Upper lobe of right lung (tissue), 1 donor: Measurements from ENCODE around the gene CYLD. TPM values are rescaled to one million over a fixed set of nuclear protein-coding genes. Genes with fewer than 3 reads are reported as not detected.

Source experiments
- ATAC-seq: fragments of 200-7000 bp; cut with Tn5 transposase; one replicate; pipeline ENCODE4 v1.9.1; 2020; ENCODE audit warnings: mild to moderate bottlenecking, moderate library complexity
- DNase-seq: peaks from one replicate; pipeline ENCODE4 v3.0.0-alpha.2; 2020
- H3K27ac ChIP-seq: fragments of 200-600 bp; one replicate; pipeline ENCODE4 v1.8.0; 2022
- H3K27me3 ChIP-seq: fragments of 200-600 bp; one replicate; pipeline ENCODE4 v1.8.0; 2022; ENCODE audit warnings: mild to moderate bottlenecking
- H3K36me3 ChIP-seq: fragments of 200-600 bp; one replicate; pipeline ENCODE4 v1.8.0; 2022
- H3K4me1 ChIP-seq: fragments of 200-600 bp; one replicate; pipeline ENCODE4 v1.8.0; 2022
- H3K4me3 ChIP-seq: fragments of 200-600 bp; one replicate; pipeline ENCODE4 v1.8.0; 2022; ENCODE audit warnings: mild to moderate bottlenecking
- H3K9me3 ChIP-seq: fragments of 200-600 bp; one replicate; pipeline ENCODE4 v1.8.0; 2022
- CTCF ChIP-seq: fragments of 200-600 bp; IDR thresholded peaks from one replicate; pipeline ENCODE4 v1.8.0; 2022; ENCODE audit warnings: antibody characterized with exemption
- intact Hi-C: fragments of 100-400 bp; cut with DNase I; formaldehyde crosslinking; loops from one replicate; pipeline ENCODE4 v1.11.0; 2022
- total RNA-seq: library from RNA; stranded (reverse); fragmentation: NEBNext Ultra II Directional; extraction: Animal tissue kit (Norgen Biotek cat#: 25700); gene quantifications from one replicate; pipeline ENCODE4 v1.2.1, GENCODE V29; 2021
- donor health status: DM: no; HTN: yes; CAD: no; lungs with severe emphysema.

Gene CYLD
- total RNA-seq, 1 donor from 2014 or later: 48.3 TPM

- Histone ChIP-seq H3K9me3 (no peaks in the 10 kb centered on the region), H3K27me3 (no peaks in the 10 kb centered on the region), H3K36me3 (peaks cover 61% of the 10 kb centered on the region), H3K4me3 (no peak overlapping the region), H3K4me1 (no peaks in the 10 kb centered on the region), H3K27ac (no peak overlapping the region)
- intact Hi-C loops: no loop called here
- no peak for TF ChIP-seq CTCF
- ATAC-seq: no peak
- DNase-seq: no peak
Observed at GRCh38 chr16:50791522-50791921, 49.6 kb downstream of the CYLD start.

- intact Hi-C loops: no loop called here
- Histone ChIP-seq H3K4me1 (no peaks in the 10 kb centered on the region), H3K9me3 (no peaks in the 10 kb centered on the region), H3K4me3 (no peak overlapping the region), H3K27me3 (no peaks in the 10 kb centered on the region), H3K27ac (no peak overlapping the region), H3K36me3 (peaks cover 62% of the 10 kb centered on the region)
- ATAC-seq: no peak
- no peak for TF ChIP-seq CTCF
- no peak for DNase-seq
Observed at GRCh38 chr16:50796829-50797228, 54.9 kb downstream of the CYLD start.

- peaks cover 56% of the 10 kb centered on the region for H3K36me3 ChIP-seq
- no peaks in the 10 kb centered on the region for H3K9me3 ChIP-seq
- H3K27me3 ChIP-seq: no peaks in the 10 kb centered on the region
- no peak overlapping the region for H3K27ac ChIP-seq
- no peak overlapping the region for H3K4me3 ChIP-seq
- ATAC-seq (no peak), DNase-seq (no peak)
- H3K4me1 ChIP-seq: no peaks in the 10 kb centered on the region
- no peak for TF ChIP-seq CTCF
- intact Hi-C loops: no loop called here
Observed at GRCh38 chr16:50797456-50797855, 55.6 kb downstream of the CYLD start.

GRCh38 chr16:50800074-50800473 lies 58.2 kb downstream of the CYLD start:
- Histone ChIP-seq H3K4me3 (no peak overlapping the region), H3K9me3 (no peaks in the 10 kb centered on the region), H3K4me1 (no peaks in the 10 kb centered on the region), H3K27ac (no peak overlapping the region), H3K27me3 (no peaks in the 10 kb centered on the region), H3K36me3 (peaks cover 30% of the 10 kb centered on the region)
- TF ChIP-seq CTCF: no peak
- intact Hi-C loops: no loop called here
- ATAC-seq: no peak
- no peak for DNase-seq

GRCh38 chr16:50801036-50801435 lies 59.1 kb downstream of the CYLD start:
- Histone ChIP-seq H3K9me3 (no peaks in the 10 kb centered on the region), H3K36me3 (peaks cover 20% of the 10 kb centered on the region), H3K4me3 (no peak overlapping the region), H3K27ac (no peak overlapping the region), H3K27me3 (no peaks in the 10 kb centered on the region), H3K4me1 (no peaks in the 10 kb centered on the region)
- TF ChIP-seq CTCF: no peak
- DNase-seq (no peak), ATAC-seq (no peak)
- intact Hi-C loops: no loop called here

GRCh38 chr16:50802000-50802399 lies 60.1 kb downstream of the CYLD start:
- H3K4me3 ChIP-seq: no peak overlapping the region
- ATAC-seq (no peak), DNase-seq (no peak)
- no peaks in the 10 kb centered on the region for H3K27me3 ChIP-seq
- H3K9me3 ChIP-seq: no peaks in the 10 kb centered on the region
- intact Hi-C loops: no loop called here
- peaks cover 12% of the 10 kb centered on the region for H3K36me3 ChIP-seq
- no peak for TF ChIP-seq CTCF
- H3K27ac ChIP-seq: no peak overlapping the region
- no peaks in the 10 kb centered on the region for H3K4me1 ChIP-seq
